ENCODE measurements around the gene NEGR1. TPM values are rescaled to one million over a fixed set of nuclear protein-coding genes. Genes with fewer than 3 reads are reported as not detected.

The NEGR1 gene
- polyA plus RNA-seq, 3 donors, result 1.6 to 45.8 (median 10.3) TPM

GRCh38 chr1:71706029-71706671 is 576.2 kb downstream of the NEGR1 start:
- WGBS, 3 donors, result 60 to 80% (median 72%) methylated on average over 5 of the region's 5 CpGs
- H3K27ac ChIP-seq (ENCODE audit: low read depth, low read length), result no peak overlapping the region

- no peak overlapping the region for H3K27ac ChIP-seq (ENCODE audit: low read depth, low read length)
- WGBS, 3 donors, result 39 to 58% (median 43%) methylated on average over 1 of the region's 1 CpG
These were observed 584.2 kb downstream of the NEGR1 start for GRCh38 chr1:71698186-71698585.

DNA sequence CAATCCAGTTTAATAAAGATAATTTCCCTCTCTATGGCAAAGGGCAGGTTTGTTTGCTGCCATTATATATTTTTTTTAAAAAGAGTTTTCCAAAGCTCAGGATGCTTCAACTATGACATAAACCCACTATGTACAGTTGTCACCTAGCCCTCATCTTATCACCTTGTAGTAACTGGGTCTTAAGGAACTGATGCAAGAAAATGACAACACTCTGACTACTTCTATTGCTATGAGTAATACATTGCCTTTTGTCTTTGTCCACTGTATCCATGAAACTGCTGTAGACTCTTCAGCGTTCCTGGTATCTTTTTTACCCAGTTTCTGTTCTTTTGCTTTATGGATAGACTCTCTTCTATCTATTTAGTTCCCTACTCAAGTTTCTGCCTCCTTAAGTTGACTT is 586.5 kb downstream of the NEGR1 start:
- WGBS, 3 donors, result 69 to 84% (median 74%) methylated on average over 1 of the region's 1 CpG
- no peak overlapping the region for H3K27ac ChIP-seq (ENCODE audit: low read depth, low read length)

GRCh38 chr1:71695084-71695483 is 587.3 kb downstream of the NEGR1 start:
- WGBS, 3 donors, result 70 to 86% (median 85%) methylated on average over 1 of the region's 1 CpG
- no peak overlapping the region for H3K27ac ChIP-seq (ENCODE audit: low read depth, low read length)

DNA sequence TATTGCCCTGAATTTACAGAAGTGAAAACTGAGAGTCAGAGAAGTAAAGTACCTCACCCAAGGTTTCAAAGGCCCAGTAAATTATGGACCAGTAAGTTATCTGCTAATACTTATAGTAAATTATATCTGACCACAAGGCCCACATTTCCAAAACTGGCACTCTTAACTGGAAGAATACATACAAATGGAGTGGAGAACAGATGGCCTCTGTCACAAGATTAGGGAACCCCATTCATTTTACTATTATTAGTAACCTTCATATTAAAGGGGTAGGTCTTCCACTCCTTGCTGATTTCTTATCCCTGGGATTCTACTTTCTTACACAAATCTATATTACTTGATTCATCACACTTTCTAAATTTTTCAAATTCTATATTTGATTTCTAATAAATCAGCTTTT is 588.8 kb downstream of the NEGR1 start:
- H3K27ac ChIP-seq (ENCODE audit: low read depth, low read length), result no peak overlapping the region

DNA sequence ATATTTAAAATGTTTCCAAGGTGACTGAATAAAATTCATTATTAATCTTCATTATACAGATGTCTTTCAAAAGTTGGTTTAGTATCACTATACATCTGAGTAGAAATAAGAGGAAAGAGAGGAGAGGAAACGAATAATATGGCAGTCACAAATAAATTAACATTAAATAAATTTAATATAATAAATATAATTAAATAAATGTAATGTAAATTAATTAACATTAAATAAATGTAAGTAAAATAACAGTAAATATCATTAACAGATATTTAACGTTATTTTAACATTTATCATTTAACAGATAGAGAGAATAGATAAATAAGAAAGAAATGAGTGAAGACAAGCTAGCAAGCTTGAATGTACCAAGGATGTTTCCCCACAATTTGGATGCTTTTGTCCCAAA is 592.7 kb downstream of the NEGR1 start:
- no peak overlapping the region for H3K27ac ChIP-seq (ENCODE audit: low read depth, low read length)
- 71 to 84% (median 80%) methylated on average over 2 of the region's 2 CpGs for WGBS, 3 donors

DNA sequence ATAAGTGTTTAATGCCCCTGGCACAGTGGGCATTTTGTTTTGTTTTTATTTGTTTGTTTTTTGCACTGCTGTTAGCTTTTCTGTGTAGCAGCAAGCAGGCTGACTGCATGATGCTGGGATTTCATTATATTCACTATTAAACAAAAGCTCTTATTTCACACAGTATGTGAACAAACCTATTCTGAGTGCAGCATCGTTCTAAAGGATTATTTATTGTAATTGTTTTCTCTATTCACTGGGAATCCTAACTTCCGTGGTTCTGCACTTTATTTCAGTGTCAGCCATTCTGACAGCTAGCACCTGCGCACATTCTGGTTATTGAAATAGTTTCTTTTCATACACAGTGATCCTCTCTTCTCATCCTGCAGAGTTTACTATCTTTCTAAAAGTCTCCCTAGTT is 595.0 kb downstream of the NEGR1 start:
- no peak overlapping the region for H3K27ac ChIP-seq (ENCODE audit: low read depth, low read length)
- 70 to 73% (median 70%) methylated on average over 3 of the region's 3 CpGs for WGBS, 3 donors

DNA sequence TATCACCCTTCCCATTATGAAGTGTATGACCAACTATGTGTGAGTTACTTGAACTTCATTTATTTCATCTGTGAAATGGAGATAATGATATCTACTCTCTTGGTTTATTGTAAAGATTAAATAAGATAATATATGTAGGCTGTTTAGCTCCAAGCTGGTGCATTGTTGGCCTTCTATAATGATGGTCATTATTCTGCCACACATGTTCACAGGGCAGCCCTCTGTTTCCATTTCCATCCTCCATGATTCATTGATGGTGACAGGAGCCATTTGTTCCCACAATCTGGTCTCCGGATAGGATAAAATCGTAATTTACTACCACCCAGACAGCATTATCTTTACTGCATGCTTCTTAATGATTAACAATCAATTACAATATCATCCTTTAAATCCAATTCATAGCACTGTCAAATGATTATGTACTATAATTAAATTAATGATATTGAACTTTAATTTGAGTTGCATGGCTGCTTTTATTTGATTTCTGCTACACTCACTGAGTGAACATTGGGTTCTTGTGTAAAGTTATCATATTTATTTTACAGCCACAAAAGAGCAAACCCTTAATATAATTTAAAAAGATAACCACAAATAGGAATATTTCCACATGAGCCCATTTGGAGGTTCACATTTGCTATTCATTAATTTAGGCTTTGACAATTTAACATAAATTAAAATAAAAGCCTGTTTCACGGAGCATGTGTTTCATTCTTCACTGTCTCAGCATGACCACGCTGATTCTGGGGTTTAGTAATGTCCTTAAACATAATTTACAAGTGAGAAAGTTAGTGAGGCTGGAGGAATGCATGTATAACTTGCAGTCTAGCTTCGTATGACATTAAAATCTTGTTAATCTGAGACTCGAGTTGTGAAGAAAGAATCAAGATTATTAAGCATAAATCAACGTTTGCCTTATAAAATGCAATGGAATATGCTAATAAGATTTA is 605.1 kb downstream of the NEGR1 start:
- 47 to 60% (median 58%) methylated on average over 7 of the region's 7 CpGs for WGBS, 3 donors
- no peak overlapping the region for H3K27ac ChIP-seq (ENCODE audit: low read depth, low read length)

DNA sequence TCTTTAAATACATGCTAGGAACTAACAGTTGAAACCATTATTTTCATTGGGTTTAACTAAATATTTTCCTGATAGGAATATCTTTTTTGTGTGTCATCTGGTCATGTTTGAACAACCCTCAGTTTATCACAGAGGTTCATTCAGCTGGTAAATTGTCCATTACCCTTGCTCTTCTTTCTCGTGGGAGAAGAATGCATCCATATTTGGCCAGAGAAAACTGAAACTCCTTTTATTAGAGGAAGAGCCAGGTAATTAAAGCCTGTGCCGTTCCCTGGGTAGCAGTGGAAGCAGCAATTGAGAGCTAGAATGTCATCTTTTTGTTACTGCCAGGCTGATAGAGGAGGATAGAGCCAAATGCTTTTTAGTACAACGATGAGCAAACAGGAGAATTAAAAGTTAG is 614.3 kb downstream of the NEGR1 start:
- WGBS, 3 donors, result 45 to 62% (median 47%) methylated on average over 3 of the region's 3 CpGs
- H3K27ac ChIP-seq (ENCODE audit: low read depth, low read length), result no peak overlapping the region

DNA sequence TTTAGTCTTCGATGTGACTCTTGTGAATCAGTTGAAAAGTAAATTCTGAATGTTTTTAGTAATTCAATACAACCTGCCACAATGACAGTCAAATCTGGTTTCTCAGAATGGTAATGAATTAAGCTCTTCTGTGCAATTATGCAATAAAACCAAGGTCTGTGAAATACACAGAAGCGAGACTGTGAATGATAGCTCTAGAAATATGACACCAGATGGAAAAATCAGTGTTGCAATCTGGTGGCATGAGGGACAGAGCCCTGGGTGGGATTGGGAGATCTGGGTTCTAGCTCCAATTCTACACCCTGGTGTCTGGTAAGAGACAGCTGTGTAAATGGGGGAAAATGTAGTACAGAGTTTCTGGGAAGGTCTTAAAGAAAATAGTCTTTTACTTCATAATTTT is 615.1 kb downstream of the NEGR1 start:
- WGBS, 3 donors, result 32 to 50% (median 34%) methylated on average over 2 of the region's 2 CpGs
- H3K27ac ChIP-seq (ENCODE audit: low read depth, low read length), result no peak overlapping the region

GRCh38 chr1:71666609-71667008 is 615.7 kb downstream of the NEGR1 start:
- H3K27ac ChIP-seq (ENCODE audit: low read depth, low read length), result no peak overlapping the region

- 78 to 86% (median 85%) methylated on average over 4 of the region's 4 CpGs for WGBS, 3 donors
- H3K27ac ChIP-seq (ENCODE audit: low read depth, low read length), result no peak overlapping the region
These were observed 621.9 kb downstream of the NEGR1 start for GRCh38 chr1:71660411-71660810.

DNA sequence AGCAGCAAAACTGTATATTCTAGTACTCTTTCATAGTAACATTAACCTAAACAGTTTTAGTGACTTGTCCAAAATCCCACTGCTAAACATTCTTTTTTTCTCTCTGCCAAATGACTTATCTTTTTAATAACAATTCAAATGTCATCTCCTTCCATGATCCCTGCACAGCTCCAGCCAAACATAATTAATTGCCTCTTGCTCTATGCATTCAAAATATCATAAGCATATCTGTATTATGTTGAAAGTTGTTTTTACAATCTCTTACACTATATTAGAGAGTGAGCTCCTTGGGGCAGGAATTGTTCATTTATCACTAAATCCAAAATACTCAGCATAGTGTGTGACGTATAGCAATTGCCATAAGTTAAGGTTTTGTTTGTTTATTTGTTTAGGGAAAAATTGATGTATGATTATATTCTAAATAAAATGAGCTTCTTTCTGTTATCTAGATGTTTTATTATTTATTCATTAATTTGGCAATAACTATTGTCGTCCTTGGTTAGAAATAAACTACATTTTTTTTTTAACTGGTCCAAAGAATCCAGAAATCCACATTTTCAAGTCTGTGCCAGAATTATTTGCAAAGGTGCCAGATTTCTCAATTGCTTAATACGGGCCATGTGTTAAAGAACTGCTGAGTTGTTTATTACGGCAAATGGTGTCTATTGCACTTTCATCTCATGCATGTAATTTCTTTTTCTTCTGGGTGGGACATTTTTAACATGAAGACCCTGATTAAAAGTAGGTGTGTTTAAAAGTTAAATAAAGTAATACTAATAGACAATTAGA is 624.3 kb downstream of the NEGR1 start:
- H3K27ac ChIP-seq (ENCODE audit: low read depth, low read length), result no peak overlapping the region
- 51 to 66% (median 57%) methylated on average over 4 of the region's 4 CpGs for WGBS, 3 donors

GRCh38 chr1:71656902-71657301 is 625.4 kb downstream of the NEGR1 start:
- 49 to 77% (median 70%) methylated on average over 1 of the region's 1 CpG for WGBS, 3 donors
- no peak overlapping the region for H3K27ac ChIP-seq (ENCODE audit: low read depth, low read length)

- no peak overlapping the region for H3K27ac ChIP-seq (ENCODE audit: low read depth, low read length)
- 76 to 91% (median 80%) methylated on average over 2 of the region's 2 CpGs for WGBS, 3 donors
These were observed 626.7 kb downstream of the NEGR1 start for GRCh38 chr1:71655604-71656003.

- no peak overlapping the region for H3K27ac ChIP-seq (ENCODE audit: low read depth, low read length)
- 59 to 80% (median 76%) methylated on average over 2 of the region's 2 CpGs for WGBS, 3 donors
These were observed 628.4 kb downstream of the NEGR1 start for GRCh38 chr1:71653952-71654351.

GRCh38 chr1:71651214-71651613 is 631.1 kb downstream of the NEGR1 start:
- no peak overlapping the region for H3K27ac ChIP-seq (ENCODE audit: low read depth, low read length)
- 67 to 90% (median 82%) methylated on average over 1 of the region's 1 CpG for WGBS, 3 donors

GRCh38 chr1:71650119-71650518 is 632.2 kb downstream of the NEGR1 start:
- no peak overlapping the region for H3K27ac ChIP-seq (ENCODE audit: low read depth, low read length)
- 73 to 87% (median 78%) methylated on average over 3 of the region's 3 CpGs for WGBS, 3 donors

DNA sequence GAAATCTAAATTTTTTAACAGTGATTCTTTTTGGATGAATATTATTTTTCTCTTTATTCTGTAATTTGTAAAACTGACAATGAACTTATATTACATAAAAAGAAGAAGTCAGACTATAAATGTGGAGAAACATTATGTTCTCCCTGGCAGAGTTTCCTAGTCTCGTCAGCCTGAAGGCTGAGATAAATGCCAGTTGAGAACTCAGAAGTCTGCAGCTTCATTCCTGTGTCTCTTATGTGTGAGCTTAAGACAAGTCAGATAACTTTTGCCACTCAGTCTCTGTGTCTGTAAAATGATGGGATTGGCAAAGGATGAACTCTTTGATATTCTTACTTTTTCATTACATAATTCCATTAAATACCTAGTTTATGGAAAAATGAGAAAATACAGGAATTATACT is 632.7 kb downstream of the NEGR1 start:
- 23 to 44% (median 29%) methylated on average over 1 of the region's 1 CpG for WGBS, 3 donors
- no peak overlapping the region for H3K27ac ChIP-seq (ENCODE audit: low read depth, low read length)
